Neuron (in vitro differentiated cells): ENCODE results near the gene APBB1.

ENCODE experiments used
- H2AFZ ChIP-seq: one replicate; pipeline ENCODE4 v1.6.1; 2013; ENCODE audit warnings: low read depth, mild to moderate bottlenecking, inconsistent platforms, low read length, moderate library complexity
- H3K27me3 ChIP-seq: one replicate; pipeline ENCODE4 v1.6.1; 2013; ENCODE audit warnings: low read length; ENCODE audit not compliant: insufficient read depth
- H3K36me3 ChIP-seq: one replicate; pipeline ENCODE4 v1.6.1; 2013; ENCODE audit warnings: low read length; ENCODE audit not compliant: insufficient read depth
- H3K4me1 ChIP-seq: one replicate; pipeline ENCODE4 v1.6.1; 2013; ENCODE audit warnings: low read length; ENCODE audit not compliant: insufficient read depth
- H3K4me3 ChIP-seq: 2 replicates; pipeline ENCODE4 v1.5.1; 2013; ENCODE audit warnings: mild to moderate bottlenecking, low read length, moderate library complexity
- H3K9me3 ChIP-seq: one replicate; pipeline ENCODE4 v1.6.1; 2013; ENCODE audit warnings: low read length

The APBB1 gene

GRCh38 chr11:6345366-6345765 is 73.5 kb downstream of the APBB1 start:
- no peaks in the 10 kb centered on the region for H3K4me1 ChIP-seq
- H3K27me3 ChIP-seq, result peaks cover 7% of the 10 kb centered on the region
- no peak overlapping the region for H3K4me3 ChIP-seq
- H3K9me3 ChIP-seq, result no peaks in the 10 kb centered on the region
- no peaks in the 10 kb centered on the region for H3K36me3 ChIP-seq
- H2AFZ ChIP-seq, result no peak overlapping the region
